ENCODE results near the gene DUSP16. TPM values are rescaled to one million over a fixed set of nuclear protein-coding genes. Genes with fewer than 3 reads are reported as not detected.
"Not testable (repeated sequence)": the region's sequence is repeated elsewhere in the genome, so short reads cannot be mapped to it uniquely, and the experiment has no call there.

Gene DUSP16
- total RNA-seq, 1 donor from 2014 or later: 16.4 TPM

DNA sequence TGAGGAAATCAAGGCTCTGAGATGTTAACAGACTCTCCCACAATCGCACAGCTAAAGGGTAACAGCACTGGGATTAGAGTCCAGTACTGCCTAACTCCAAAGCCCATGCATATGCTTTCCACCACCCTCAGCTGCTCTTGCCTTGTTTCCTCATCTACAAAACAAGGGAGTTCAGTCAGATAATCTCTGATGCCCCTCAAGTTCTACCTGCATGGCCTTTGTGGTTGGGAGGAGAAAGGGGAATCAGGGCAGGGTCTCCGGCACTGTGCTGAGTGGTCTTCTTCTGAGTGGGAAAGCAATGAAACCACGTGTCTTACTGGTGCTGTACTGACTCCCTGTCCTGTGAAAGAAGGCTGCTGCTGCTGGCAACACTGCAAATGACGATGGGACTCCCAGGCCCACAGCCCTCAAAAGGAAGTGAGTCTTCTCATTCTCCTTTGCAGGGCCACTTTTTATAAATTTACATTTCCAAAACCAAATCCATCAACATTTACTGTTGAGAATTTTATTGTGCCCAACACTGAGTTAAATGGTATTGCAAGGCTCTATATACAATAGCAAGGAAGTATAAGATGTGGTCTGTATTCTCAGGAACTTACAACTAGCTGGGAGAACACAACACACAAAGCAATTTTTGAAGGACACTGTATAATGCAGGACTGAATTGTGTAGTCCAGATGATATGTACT lies 19.7 kb upstream of the DUSP16 start:
- no peak for TF ChIP-seq CTCF (IDR thresholded peaks at IDR 0.05; ENCODE audit: borderline replicate concordance)
- Histone ChIP-seq H3K27me3 (ENCODE audit: low read depth) (no peaks in the 10 kb centered on the region), H3K9me3 (replicated peaks) (no peaks in the 10 kb centered on the region), H3K4me1 (peaks cover 4% of the 10 kb centered on the region), H3K36me3 (no peaks in the 10 kb centered on the region), H3K27ac (replicated peaks) (no peak overlapping the region), H3K4me3 (no peak overlapping the region)
- no peak for DNase-seq
- intact Hi-C loops (cut with micrococcal nuclease): no loop called here

DNA sequence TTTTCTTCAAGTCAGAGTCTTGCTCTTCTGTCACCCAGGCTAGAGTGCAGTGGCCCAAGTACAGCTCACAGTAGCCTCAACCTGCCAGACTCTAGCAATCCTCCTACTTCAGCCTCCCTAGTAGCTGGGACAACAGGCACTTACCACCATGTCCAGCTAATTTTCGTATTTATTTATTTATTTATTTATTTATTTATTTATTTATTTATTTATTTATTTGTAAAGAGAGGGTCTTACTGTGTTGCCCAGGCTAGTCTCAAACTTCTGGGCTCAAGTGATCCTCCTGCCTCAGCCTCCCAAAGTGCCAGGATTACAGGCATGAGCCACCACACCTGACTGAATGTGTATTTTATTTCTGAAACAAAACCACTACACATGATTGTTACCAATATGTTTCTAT lies 18.1 kb upstream of the DUSP16 start:
- H3K27ac ChIP-seq (replicated peaks); H3K4me1 ChIP-seq; H3K4me3 ChIP-seq; H3K9me3 ChIP-seq (replicated peaks); DNase-seq; H3K36me3 ChIP-seq; intact Hi-C loops (cut with micrococcal nuclease); H3K27me3 ChIP-seq (ENCODE audit: low read depth): not testable (repeated sequence)

- TF ChIP-seq CTCF (IDR thresholded peaks at IDR 0.05; ENCODE audit: borderline replicate concordance): no peak
- H3K27ac ChIP-seq (replicated peaks): no peak overlapping the region
- no peaks in the 10 kb centered on the region for H3K4me1 ChIP-seq
- no peak for DNase-seq
- no peak overlapping the region for H3K4me3 ChIP-seq
- no peaks in the 10 kb centered on the region for H3K27me3 ChIP-seq (ENCODE audit: low read depth)
- no peaks in the 10 kb centered on the region for H3K9me3 ChIP-seq (replicated peaks)
- intact Hi-C loops (cut with micrococcal nuclease): no loop called here
- H3K36me3 ChIP-seq: no peaks in the 10 kb centered on the region
These were observed 15.1 kb upstream of the DUSP16 start for GRCh38 chr12:12577786-12578185.

- no peak for DNase-seq
- no peak overlapping the region for H3K27ac ChIP-seq (replicated peaks)
- no peaks in the 10 kb centered on the region for H3K36me3 ChIP-seq
- H3K9me3 ChIP-seq (replicated peaks): no peaks in the 10 kb centered on the region
- intact Hi-C loops (cut with micrococcal nuclease): no loop called here
- H3K4me1 ChIP-seq: no peaks in the 10 kb centered on the region
- H3K4me3 ChIP-seq: no peak overlapping the region
- H3K27me3 ChIP-seq (ENCODE audit: low read depth): no peaks in the 10 kb centered on the region
- no peak for TF ChIP-seq CTCF (IDR thresholded peaks at IDR 0.05; ENCODE audit: borderline replicate concordance)
These were observed 10.0 kb upstream of the DUSP16 start for GRCh38 chr12:12572659-12573058.

GRCh38 chr12:12565971-12566370 lies 3.3 kb upstream of the DUSP16 start:
- peaks cover 12% of the 10 kb centered on the region for H3K4me1 ChIP-seq
- not testable (repeated sequence) for H3K9me3 ChIP-seq (replicated peaks); H3K27ac ChIP-seq (replicated peaks); H3K4me3 ChIP-seq; H3K27me3 ChIP-seq (ENCODE audit: low read depth); H3K36me3 ChIP-seq; DNase-seq
- intact Hi-C loops (cut with micrococcal nuclease): loop anchor here (10.0 kb wide), 1 partner anchor 149 kb away; the partner anchor contains the start of gene CDKN1B

DNA sequence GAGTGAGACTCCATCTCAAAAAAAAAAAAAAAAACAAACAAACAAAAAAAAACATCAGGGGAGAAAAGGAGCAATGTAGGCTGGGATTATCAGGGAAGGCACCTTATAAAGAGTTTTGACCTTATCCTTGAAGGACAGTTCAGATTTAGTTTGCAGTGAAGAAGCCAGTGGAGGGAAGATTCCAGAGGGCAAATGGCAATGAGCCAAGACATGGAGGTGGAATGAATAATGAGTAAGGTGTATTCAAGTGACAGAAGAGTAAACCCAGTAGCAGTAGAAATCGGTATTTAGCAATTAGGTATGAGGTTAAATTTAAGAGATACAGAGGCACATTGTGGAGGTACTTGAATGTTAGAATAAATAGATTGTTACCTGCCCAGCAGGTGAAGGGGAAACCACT lies 2.2 kb upstream of the DUSP16 start:
- Histone ChIP-seq H3K27me3 (ENCODE audit: low read depth) (no peaks in the 10 kb centered on the region), H3K36me3 (no peaks in the 10 kb centered on the region), H3K9me3 (replicated peaks) (peaks cover 9% of the 10 kb centered on the region), H3K4me1 (peaks cover 20% of the 10 kb centered on the region), H3K27ac (replicated peaks) (no peak overlapping the region), H3K4me3 (no peak overlapping the region)
- intact Hi-C loops (cut with micrococcal nuclease): loop anchor here (5.0 to 10.0 kb wide), 2 partner anchors 150 to 188 kb away; partner anchors contain the start of gene CDKN1B
- no peak for DNase-seq
- TF ChIP-seq CTCF (IDR thresholded peaks at IDR 0.05; ENCODE audit: borderline replicate concordance): no peak

Measured in left ventricle myocardium inferior (tissue), 1 donor.